PC-9 (cell line): Measurements from ENCODE around the gene CEL. TPM values are rescaled to one million over a fixed set of nuclear protein-coding genes. Genes with fewer than 3 reads are reported as not detected.

ENCODE experiments used
- BruUV-seq: library from RNA; stranded (reverse); fragments of 400-500 nt; replicated peaks from 2 replicates; lab custom pipeline; 2021; lab: Mats Ljungman, UMichigan
- CTCF ChIA-PET: fragments of 300-600 bp; sonication (Branson Sonifier 250); formaldehyde crosslinking; loops from one replicate; lab custom pipeline; 2022; ENCODE audit warnings: antibody characterized with exemption; lab: Charles Lee
- POLR2A ChIA-PET: fragments of 300-600 bp; sonication (Branson Sonifier 250); formaldehyde crosslinking; loops from one replicate; lab custom pipeline; 2022; ENCODE audit warnings: antibody characterized with exemption; ENCODE audit not compliant: unreplicated experiment; lab: Charles Lee
- DNase-seq, 2 experiments: peaks; one replicate each; pipeline versions ENCODE4 v3.0.0 to v3.0.0-alpha.2; 2015 to 2022; ENCODE audit warnings: mixed read lengths in 1 of 2
- H2AFZ ChIP-seq: fragments of 200-600 bp; sonication (generic); 2 replicates; pipeline ENCODE4 v1.8.1; 2017; ENCODE audit warnings: antibody characterized with exemption
- H3F3A ChIP-seq: fragments of 200-600 bp; sonication (generic); 2 replicates; pipeline ENCODE4 v1.8.1; 2017; ENCODE audit warnings: antibody characterized with exemption, mild to moderate bottlenecking, low read depth; ENCODE audit not compliant: insufficient read depth
- H3K27ac ChIP-seq: fragments of 200-600 bp; sonication (generic); 2 replicates; pipeline ENCODE4 v1.6.1; 2016; ENCODE audit warnings: mixed run types
- H3K27me3 ChIP-seq: fragments of 200-600 bp; sonication (generic); 2 replicates; pipeline ENCODE4 v1.6.1; 2016; ENCODE audit warnings: low read depth, mixed run types; ENCODE audit not compliant: insufficient read depth
- H3K36me3 ChIP-seq: fragments of 200-600 bp; sonication (generic); 2 replicates; pipeline ENCODE4 v1.6.1; 2016; ENCODE audit warnings: low read depth, mixed run types
- H3K4me1 ChIP-seq: fragments of 200-600 bp; sonication (generic); replicated peaks from 2 replicates; pipeline ENCODE4 v1.6.1; 2016; ENCODE audit warnings: mixed run types; ENCODE audit not compliant: insufficient read depth
- H3K4me2 ChIP-seq: fragments of 200-600 bp; sonication (generic); 2 replicates; pipeline ENCODE4 v1.6.1; 2017; ENCODE audit warnings: mixed run types
- H3K4me3 ChIP-seq: fragments of 200-600 bp; sonication (generic); 2 replicates; pipeline ENCODE4 v1.6.1; 2016; ENCODE audit warnings: mixed run types
- H3K79me2 ChIP-seq: fragments of 200-600 bp; sonication (generic); 2 replicates; pipeline ENCODE4 v1.6.1; 2017; ENCODE audit warnings: low read depth, mixed run types
- H3K9me2 ChIP-seq: fragments of 200-600 bp; sonication (generic); 2 replicates; pipeline ENCODE4 v1.8.1; 2017; ENCODE audit warnings: mild to moderate bottlenecking; ENCODE audit not compliant: insufficient read depth
- H3K9me3 ChIP-seq: fragments of 200-600 bp; sonication (generic); 2 replicates; pipeline ENCODE4 v1.8.1; 2016; ENCODE audit warnings: low read depth; ENCODE audit not compliant: insufficient read depth
- H4K20me1 ChIP-seq: fragments of 200-600 bp; sonication (generic); 2 replicates; pipeline ENCODE4 v1.8.1; 2017; ENCODE audit not compliant: insufficient read depth
- EZH2 ChIP-seq: fragments of 200-600 bp; sonication (generic); IDR thresholded peaks from 2 replicates; pipeline ENCODE4 v1.8.0; 2017; ENCODE audit warnings: antibody characterized with exemption, low read depth
- intact Hi-C: fragments of 100-400 bp; cut with micrococcal nuclease; formaldehyde crosslinking; loops from one replicate; pipeline ENCODE4 v1.10.0; 2022; ENCODE audit not compliant: unreplicated experiment
- total RNA-seq: library from RNA; stranded (reverse); gene quantifications from 2 replicates; pipeline ENCODE4 v1.2.3, GENCODE V29; 2021
- TF ChIP-seq, protein P1 (sequence below): fragments of 200-600 bp; sonication (generic); conservative IDR thresholded peaks from 2 replicates; pipeline ENCODE4 v1.6.1; 2017; ENCODE audit warnings: mixed run types, antibody characterized with exemption, mild to moderate bottlenecking, moderate library complexity

The CEL gene
- total RNA-seq, 1 experiment from 2014 or later: 2.7 TPM

GRCh38 chr9:133026426-133026825 lies 35.4 kb upstream of the CEL start:
- CTCF ChIA-PET: no interaction called here
- BruUV-seq: no TSS peak
- POLR2A ChIA-PET: interaction anchor here (0.6 kb wide), 1 partner anchor 21 kb away, joined by 9 read pairs; no protein-coding TSS in a partner anchor

DNA sequence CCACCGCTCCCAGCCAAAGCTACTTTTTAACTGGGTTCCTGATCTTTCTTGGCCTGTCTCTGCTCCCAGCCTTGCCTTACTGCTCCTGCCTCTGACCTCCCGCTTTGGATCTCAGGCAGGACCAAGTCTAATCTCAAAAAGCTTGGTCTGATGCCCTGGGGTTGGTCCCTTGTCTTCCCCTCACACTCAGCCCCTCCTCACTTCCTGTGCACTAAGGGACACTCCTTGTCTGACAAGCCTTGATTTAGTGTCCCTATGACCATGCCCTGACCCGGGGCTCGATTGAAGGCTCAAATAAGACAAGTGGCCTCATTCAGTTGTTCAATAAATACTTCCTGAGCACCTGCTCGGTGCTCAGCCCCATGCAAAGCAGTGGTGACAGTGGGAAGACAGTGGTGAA lies 34.6 kb upstream of the CEL start:
- Histone ChIP-seq H3F3A (peaks cover 14% of the 10 kb centered on the region; the same call in 1 of the 2 replicates), H3K36me3 (0 out of 2 replicates have a peak, but pooled peaks cover 2% of the 10 kb centered on the region), H4K20me1 (no peaks in the 10 kb centered on the region), H3K4me3 (no peak overlapping the region), H3K79me2 (peaks cover 22% of the 10 kb centered on the region), H3K27me3 (no peaks in the 10 kb centered on the region), H3K9me2 (no peaks in the 10 kb centered on the region), H3K9me3 (no peaks in the 10 kb centered on the region), H3K4me1 (peaks cover 18% of the 10 kb centered on the region), H3K4me2 (no peak overlapping the region), H3K27ac (no peak overlapping the region), H2AFZ (no peak overlapping the region)
- DNase-seq: no peak
- TF ChIP-seq EZH2: no peak
- TF ChIP-seq, protein P1, sequence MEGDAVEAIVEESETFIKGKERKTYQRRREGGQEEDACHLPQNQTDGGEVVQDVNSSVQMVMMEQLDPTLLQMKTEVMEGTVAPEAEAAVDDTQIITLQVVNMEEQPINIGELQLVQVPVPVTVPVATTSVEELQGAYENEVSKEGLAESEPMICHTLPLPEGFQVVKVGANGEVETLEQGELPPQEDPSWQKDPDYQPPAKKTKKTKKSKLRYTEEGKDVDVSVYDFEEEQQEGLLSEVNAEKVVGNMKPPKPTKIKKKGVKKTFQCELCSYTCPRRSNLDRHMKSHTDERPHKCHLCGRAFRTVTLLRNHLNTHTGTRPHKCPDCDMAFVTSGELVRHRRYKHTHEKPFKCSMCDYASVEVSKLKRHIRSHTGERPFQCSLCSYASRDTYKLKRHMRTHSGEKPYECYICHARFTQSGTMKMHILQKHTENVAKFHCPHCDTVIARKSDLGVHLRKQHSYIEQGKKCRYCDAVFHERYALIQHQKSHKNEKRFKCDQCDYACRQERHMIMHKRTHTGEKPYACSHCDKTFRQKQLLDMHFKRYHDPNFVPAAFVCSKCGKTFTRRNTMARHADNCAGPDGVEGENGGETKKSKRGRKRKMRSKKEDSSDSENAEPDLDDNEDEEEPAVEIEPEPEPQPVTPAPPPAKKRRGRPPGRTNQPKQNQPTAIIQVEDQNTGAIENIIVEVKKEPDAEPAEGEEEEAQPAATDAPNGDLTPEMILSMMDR: no peak
- no TSS peak for BruUV-seq
- POLR2A ChIA-PET: no interaction called here
- CTCF ChIA-PET: no interaction called here
- intact Hi-C loops: no loop called here

More at GRCh38 chr9:133026426-133026825, 35.4 kb upstream of the CEL start:
- H3K9me3 ChIP-seq: no peaks in the 10 kb centered on the region
- no peaks in the 10 kb centered on the region for H3K27me3 ChIP-seq
- intact Hi-C loops: no loop called here
- H3K4me1 ChIP-seq: peaks cover 11% of the 10 kb centered on the region; the same call in 1 of the 2 replicates
- H3K27ac ChIP-seq: no peak overlapping the region
- H3K36me3 ChIP-seq: no peaks in the 10 kb centered on the region
- H4K20me1 ChIP-seq: no peaks in the 10 kb centered on the region
- TF ChIP-seq, protein P1: no peak
- no peak for TF ChIP-seq EZH2
- H3K4me3 ChIP-seq: no peak overlapping the region
- H3K4me2 ChIP-seq: no peak overlapping the region
- H3F3A ChIP-seq: peaks cover 14% of the 10 kb centered on the region; the same call in 1 of the 2 replicates
- H2AFZ ChIP-seq: no peak overlapping the region
- H3K9me2 ChIP-seq: no peaks in the 10 kb centered on the region
- H3K79me2 ChIP-seq: peaks cover 15% of the 10 kb centered on the region
- DNase-seq: no peak

DNA sequence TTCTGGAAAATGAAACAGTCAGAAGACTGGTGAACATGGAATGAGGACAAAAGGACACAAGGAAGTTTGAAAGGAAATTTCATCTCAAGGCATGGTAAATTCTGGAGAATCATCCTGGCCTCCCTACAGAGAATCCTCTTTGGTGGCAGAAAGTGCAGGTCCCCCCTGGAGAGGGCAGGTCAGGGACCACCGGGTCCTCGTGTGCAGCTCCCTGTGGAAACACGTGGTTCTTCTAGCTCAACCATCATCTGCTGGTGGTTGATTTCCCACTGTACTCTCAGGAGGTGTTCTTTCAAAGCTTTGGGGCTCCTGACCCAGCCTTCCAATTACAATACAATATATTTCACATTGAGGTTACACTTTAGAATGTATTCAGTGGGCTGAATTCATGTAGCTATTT lies 33.6 kb upstream of the CEL start:
- CTCF ChIA-PET: interaction anchor here (0.6 to 1.4 kb wide), 2 partner anchors 131 to 458 kb away, joined by 4 to 14 read pairs; no protein-coding TSS in a partner anchor
- intact Hi-C loops: no loop called here
- no peak overlapping the region for H2AFZ ChIP-seq
- peaks cover 33% of the 10 kb centered on the region for H3K79me2 ChIP-seq
- H3K36me3 ChIP-seq: 0 out of 2 replicates have a peak, but pooled peaks cover 12% of the 10 kb centered on the region
- H3K27ac ChIP-seq: no peak overlapping the region
- POLR2A ChIA-PET: interaction anchor here (0.6 kb wide), 1 partner anchor 362 kb away, joined by 8 read pairs; no protein-coding TSS in a partner anchor
- H3K9me2 ChIP-seq: no peaks in the 10 kb centered on the region
- no peak for DNase-seq
- H3K4me1 ChIP-seq: peaks cover 25% of the 10 kb centered on the region
- H3K9me3 ChIP-seq: no peaks in the 10 kb centered on the region
- H3F3A ChIP-seq: peaks cover 14% of the 10 kb centered on the region; the same call in 1 of the 2 replicates
- H4K20me1 ChIP-seq: peaks cover 2% of the 10 kb centered on the region; the same call in 1 of the 2 replicates
- H3K27me3 ChIP-seq: no peaks in the 10 kb centered on the region
- H3K4me2 ChIP-seq: no peak overlapping the region
- TF ChIP-seq, protein P1: no peak
- TF ChIP-seq EZH2: no peak
- BruUV-seq: no TSS peak
- no peak overlapping the region for H3K4me3 ChIP-seq
